HepG2 (cell line): ENCODE data around the gene SEMA5B. TPM values are rescaled to one million over a fixed set of nuclear protein-coding genes. Genes with fewer than 3 reads are reported as not detected.

Experiments used
- ATAC-seq: fragments of 200-7000 bp; cut with Tn5 transposase; 3 replicates; pipeline ENCODE4 v1.9.1; 2020; ENCODE audit warnings: mild to moderate bottlenecking, moderate library complexity
- BruUV-seq: library from RNA; stranded (reverse); fragments of 400-500 nt; replicated peaks from 2 replicates; lab custom pipeline; 2021; lab: Mats Ljungman, UMichigan
- CTCF ChIA-PET: fragments of 300-600 bp; formaldehyde crosslinking; extraction: SDS; loops from one replicate; lab custom pipeline; 2021; ENCODE audit warnings: low total read pairs, inconsistent platforms, low intra/inter-chr PET ratio; lab: Yijun Ruan, JAX
- POLR2A ChIA-PET: fragments of 350-600 bp; sonication (Branson Sonifier 250); formaldehyde crosslinking; loops from one replicate; lab custom pipeline; 2020; ENCODE audit warnings: antibody characterized with exemption, inconsistent platforms; lab: Yijun Ruan, JAX
- DNase-seq: peaks from one replicate; pipeline ENCODE4 v3.0.0-alpha.2; 2015; ENCODE audit warnings: low spot score
- FAIRE-seq: peaks from 3 replicates; lab custom pipeline; 2011; peaks lifted over from hg19 to GRCh38; lab: Jason Lieb, UNC
- H2AFZ ChIP-seq: one replicate; pipeline ENCODE4 v1.6.1; 2011; ENCODE audit warnings: low read length, inconsistent platforms
- H3K27ac ChIP-seq: fragments of 300-600 bp; 3 replicates; pipeline ENCODE4 v1.8.0; 2011; ENCODE audit warnings: mixed run types, mild to moderate bottlenecking, mixed read lengths, low read length, inconsistent platforms; ENCODE audit not compliant: insufficient read depth; ENCODE audit errors: extremely low read length
- H3K27me3 ChIP-seq, 2 experiments: fragments of 200-600 bp in 1 of 2; 2 replicates in 1 of 2; 3 replicates in 1 of 2; pipeline versions ENCODE4 v1.6.0 to v1.8.0; 2011; ENCODE audit warnings: low read length in 2 of 2, mild to moderate bottlenecking in 2 of 2, moderate library complexity in 2 of 2, inconsistent platforms in 1 of 2; ENCODE audit not compliant: insufficient read depth in 2 of 2, control insufficient read depth in 1 of 2
- H3K36me3 ChIP-seq, 2 experiments: fragments of 200-600 bp in 1 of 2; replicated peaks in 1 of 2; 2 replicates in 1 of 2; 3 replicates in 1 of 2; pipeline versions ENCODE4 v1.5.1 to v1.8.0; 2011; ENCODE audit warnings: low read length in 2 of 2, inconsistent platforms in 1 of 2; ENCODE audit not compliant: insufficient read depth in 2 of 2, control insufficient read depth in 1 of 2
- H3K4me1 ChIP-seq: 2 replicates; pipeline ENCODE4 v1.5.1; 2012; ENCODE audit warnings: low read length, inconsistent platforms; ENCODE audit not compliant: insufficient read depth
- H3K4me2 ChIP-seq: 2 replicates; pipeline ENCODE4 v1.6.0; 2011; ENCODE audit warnings: low read depth, low read length, inconsistent platforms
- H3K4me3 ChIP-seq, 3 experiments: fragments of 200-600 bp in 1 of 3; sonication (generic), shearing (Covaris generic) in 1 of 3; replicated peaks in 1 of 3; 2 replicates each; pipeline ENCODE4 v1.5.1; 2011 to 2016; ENCODE audit warnings: low read length in 3 of 3, inconsistent platforms in 2 of 3, low read depth in 2 of 3, mild to moderate bottlenecking in 2 of 3, control low read depth in 1 of 3, mixed read lengths in 1 of 3; ENCODE audit not compliant: insufficient read depth in 1 of 3
- H3K79me2 ChIP-seq: one replicate; pipeline ENCODE4 v1.6.1; 2011; ENCODE audit warnings: low read length, inconsistent platforms; ENCODE audit not compliant: insufficient read depth
- H3K9ac ChIP-seq: 2 replicates; pipeline ENCODE4 v1.6.0; 2011; ENCODE audit warnings: mild to moderate bottlenecking, low read depth, low read length, inconsistent platforms; ENCODE audit not compliant: insufficient read depth
- H3K9me3 ChIP-seq: 2 replicates; pipeline ENCODE4 v1.5.1; 2012; ENCODE audit warnings: mild to moderate bottlenecking, low read length
- H4K20me1 ChIP-seq: 2 replicates; pipeline ENCODE4 v1.6.0; 2011; ENCODE audit warnings: inconsistent platforms, mild to moderate bottlenecking, low read length, moderate library complexity; ENCODE audit not compliant: insufficient read depth
- BCL3 ChIP-seq: sonication (generic); formaldehyde crosslinking; IDR thresholded peaks from 2 replicates; pipeline ENCODE4 v1.5.1; 2020; ENCODE audit warnings: mild to moderate bottlenecking, missing genetic modification reagents, moderate library complexity
- DMAP1 ChIP-seq: IDR thresholded peaks from 2 replicates; pipeline ENCODE4 v1.6.1; 2016
- ELF4 ChIP-seq: sonication (generic); formaldehyde crosslinking; IDR thresholded peaks from 2 replicates; pipeline ENCODE4 v1.5.0; 2020; ENCODE audit warnings: missing genetic modification reagents, mild to moderate bottlenecking, moderate library complexity, borderline replicate concordance
- HES4 ChIP-seq: sonication (generic); formaldehyde crosslinking; IDR thresholded peaks from 2 replicates; pipeline ENCODE4 v1.9.0; 2021; ENCODE audit warnings: mild to moderate bottlenecking, missing genetic modification reagents, borderline replicate concordance
- HNF4A ChIP-seq: sonication (generic); formaldehyde crosslinking; IDR thresholded peaks from 2 replicates; pipeline ENCODE4 v1.4.0; 2020; ENCODE audit warnings: missing genetic modification reagents
- HNRNPH1 ChIP-seq: fragments of 200-400 bp; formaldehyde crosslinking; optimal IDR thresholded peaks from 2 replicates; pipeline ENCODE3; 2017; ENCODE audit warnings: mild to moderate bottlenecking, low read depth, low read length
- MLLT10 ChIP-seq: sonication (generic); formaldehyde crosslinking; IDR thresholded peaks from 2 replicates; pipeline ENCODE4 v1.4.0; 2020; ENCODE audit warnings: missing genetic modification reagents
- MTF2 ChIP-seq: sonication (generic); formaldehyde crosslinking; IDR thresholded peaks from 2 replicates; pipeline ENCODE4 v1.5.0; 2020; ENCODE audit warnings: missing genetic modification reagents, borderline replicate concordance
- NR2F6 ChIP-seq, 2 experiments: IDR thresholded peaks; 2 replicates each; pipeline ENCODE4 v1.6.1; 2016; ENCODE audit warnings: antibody characterized with exemption in 1 of 2, mild to moderate bottlenecking in 1 of 2
- PHB2 ChIP-seq: fragments of 450-650 bp; IDR thresholded peaks from 2 replicates; pipeline ENCODE4 v1.6.1; 2018; ENCODE audit not compliant: partially characterized antibody
- ZNF18 ChIP-seq: sonication (generic); formaldehyde crosslinking; IDR thresholded peaks from 2 replicates; pipeline ENCODE4 v1.8.0; 2022; ENCODE audit warnings: mild to moderate bottlenecking, missing genetic modification reagents; ENCODE audit not compliant: insufficient replicate concordance
- ZNF282 ChIP-seq: fragments of 450-650 bp; IDR thresholded peaks from 2 replicates; pipeline ENCODE4 v1.6.1; 2018; ENCODE audit not compliant: partially characterized antibody
- WGBS: methylation state at CpG from one replicate; pipeline ENCODE4 v1.1.6; 2017; ENCODE audit warnings: low lambda C conversion rate; 5-methylcytosine and 5-hydroxymethylcytosine counted together
- in situ Hi-C: cut with HindIII; loops from 2 replicates; pipeline ENCODE4 v1.10.0; 2017; ENCODE audit warnings: low pct_unique_long_range_greater_than_20kb; ENCODE audit not compliant: extremely low pct_ligation_motif_present
- intact Hi-C: fragments of 100-400 bp; cut with micrococcal nuclease; formaldehyde crosslinking; loops from one replicate; pipeline ENCODE4 v1.10.0; 2022; ENCODE audit not compliant: unreplicated experiment
- polyA plus RNA-seq, 8 experiments: library from polyadenylated mRNA; depleted of rRNA in 3 of 8; stranded (reverse) in 7 of 8; unstranded in 1 of 8; fragments of >200 nt; fragmentation: Illumina TruSeq in 4 of 8; extraction: Trizol in 4 of 8; gene quantifications; 2 replicates each; pipeline versions ENCODE4 v1.2.1 to v1.2.3, GENCODE V29; 2011 to 2016; ENCODE audit warnings: low read depth in 4 of 8, missing spikeins in 1 of 8, mixed read lengths in 1 of 8; ENCODE audit not compliant: insufficient read depth in 1 of 8
- total RNA-seq, 5 experiments: library from RNA; depleted of rRNA; stranded (reverse); fragments of >200 nt; fragmentation: Illumina TruSeq; extraction: Trizol; gene quantifications; 2 replicates each; pipeline ENCODE4 v1.2.3, GENCODE V29; 2016; ENCODE audit warnings: low read depth in 1 of 5
- TF ChIP-seq, protein P1 (sequence below): sonication (generic); formaldehyde crosslinking; conservative IDR thresholded peaks from 2 replicates; pipeline ENCODE4 v1.4.0; 2020; ENCODE audit warnings: mild to moderate bottlenecking, missing genetic modification reagents, moderate library complexity

Gene SEMA5B
- total and polyA plus RNA-seq, 2 of the 13 experiments (the other 11 are each of a cell fraction or from before 2014, with no cell fraction given): not detected

DNA sequence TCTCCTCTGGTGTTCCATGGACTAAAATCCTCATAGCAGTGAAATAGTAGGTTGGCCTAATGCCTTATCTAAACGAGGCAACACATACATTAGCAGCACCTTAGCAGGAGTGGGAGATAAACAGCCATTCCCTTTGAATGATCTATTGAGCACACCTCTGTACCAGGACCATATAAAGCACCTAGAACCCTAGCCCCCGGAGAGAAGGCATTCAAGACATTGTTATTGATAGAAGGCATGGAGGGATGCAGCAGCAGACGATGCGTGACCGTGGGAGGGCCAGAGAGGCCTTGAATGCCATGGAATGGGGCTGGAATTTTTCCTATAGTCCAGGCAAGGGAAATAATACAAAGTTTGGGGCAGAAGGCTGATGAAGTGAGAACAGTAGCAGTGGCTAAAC is 6.6 kb upstream of the SEMA5B start:
- H3K4me1 ChIP-seq: peaks cover 11% of the 10 kb centered on the region
- FAIRE-seq: no peak

GRCh38 chr3:123032057-123032456 is 4.5 kb upstream of the SEMA5B start:
- H3K27me3 ChIP-seq: peaks cover 1 to 28% of the 10 kb centered on the region in 2 experiments; a peak in 3 of 5 replicates
- TF ChIP-seq BCL3 (CRISPR knock-in tag): no peak
- TF ChIP-seq ZNF282: no peak
- TF ChIP-seq ELF4: no peak
- TF ChIP-seq ZNF18 (CRISPR knock-in tag): no peak
- TF ChIP-seq, protein P1, sequence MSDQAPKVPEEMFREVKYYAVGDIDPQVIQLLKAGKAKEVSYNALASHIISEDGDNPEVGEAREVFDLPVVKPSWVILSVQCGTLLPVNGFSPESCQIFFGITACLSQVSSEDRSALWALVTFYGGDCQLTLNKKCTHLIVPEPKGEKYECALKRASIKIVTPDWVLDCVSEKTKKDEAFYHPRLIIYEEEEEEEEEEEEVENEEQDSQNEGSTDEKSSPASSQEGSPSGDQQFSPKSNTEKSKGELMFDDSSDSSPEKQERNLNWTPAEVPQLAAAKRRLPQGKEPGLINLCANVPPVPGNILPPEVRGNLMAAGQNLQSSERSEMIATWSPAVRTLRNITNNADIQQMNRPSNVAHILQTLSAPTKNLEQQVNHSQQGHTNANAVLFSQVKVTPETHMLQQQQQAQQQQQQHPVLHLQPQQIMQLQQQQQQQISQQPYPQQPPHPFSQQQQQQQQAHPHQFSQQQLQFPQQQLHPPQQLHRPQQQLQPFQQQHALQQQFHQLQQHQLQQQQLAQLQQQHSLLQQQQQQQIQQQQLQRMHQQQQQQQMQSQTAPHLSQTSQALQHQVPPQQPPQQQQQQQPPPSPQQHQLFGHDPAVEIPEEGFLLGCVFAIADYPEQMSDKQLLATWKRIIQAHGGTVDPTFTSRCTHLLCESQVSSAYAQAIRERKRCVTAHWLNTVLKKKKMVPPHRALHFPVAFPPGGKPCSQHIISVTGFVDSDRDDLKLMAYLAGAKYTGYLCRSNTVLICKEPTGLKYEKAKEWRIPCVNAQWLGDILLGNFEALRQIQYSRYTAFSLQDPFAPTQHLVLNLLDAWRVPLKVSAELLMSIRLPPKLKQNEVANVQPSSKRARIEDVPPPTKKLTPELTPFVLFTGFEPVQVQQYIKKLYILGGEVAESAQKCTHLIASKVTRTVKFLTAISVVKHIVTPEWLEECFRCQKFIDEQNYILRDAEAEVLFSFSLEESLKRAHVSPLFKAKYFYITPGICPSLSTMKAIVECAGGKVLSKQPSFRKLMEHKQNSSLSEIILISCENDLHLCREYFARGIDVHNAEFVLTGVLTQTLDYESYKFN (CRISPR knock-in tag): no peak
- TF ChIP-seq HNRNPH1: no peak

More for the DNA sequence above, 6.6 kb upstream of the SEMA5B start:
- 35% methylated on average over 5 of the region's 5 CpGs for WGBS
- CTCF ChIA-PET: no interaction called here
- H3K9ac ChIP-seq: no peak overlapping the region
- H3K9me3 ChIP-seq: no peaks in the 10 kb centered on the region
- DNase-seq (no peak), ATAC-seq (no peak)
- no peak overlapping the region for H2AFZ ChIP-seq
- no peak overlapping the region for H3K4me3 ChIP-seq
- in situ Hi-C loops (loop anchor here (25.0 kb wide), 1 partner anchor 272 kb away; no protein-coding TSS in a partner anchor), intact Hi-C loops (loop anchor here (10.0 kb wide), 1 partner anchor 221 kb away; no protein-coding TSS in a partner anchor)
- no peak overlapping the region for H3K4me2 ChIP-seq
- H3K27me3 ChIP-seq: peaks cover 0 to 18% of the 10 kb centered on the region in 2 experiments; a peak in 3 of 5 replicates
- no peaks in the 10 kb centered on the region for H3K36me3 ChIP-seq
- POLR2A ChIA-PET: no interaction called here
- no peaks in the 10 kb centered on the region for H3K79me2 ChIP-seq
- H4K20me1 ChIP-seq: no peaks in the 10 kb centered on the region
- no peak for TF ChIP-seq DMAP1 (CRISPR knock-in tag)
- no peak for TF ChIP-seq HNF4A (CRISPR knock-in tag)
- no peak for TF ChIP-seq NR2F6 (IDR thresholded peaks at IDR 0.05)
- no peak for TF ChIP-seq NR2F6 (CRISPR knock-in tag; IDR thresholded peaks at IDR 0.05)
- TF ChIP-seq MLLT10 (CRISPR knock-in tag): no peak
- no peak for TF ChIP-seq PHB2
- TF ChIP-seq HES4 (CRISPR knock-in tag): no peak
- no peak for TF ChIP-seq MTF2 (CRISPR knock-in tag)
- H3K27ac ChIP-seq: no peak overlapping the region
- BruUV-seq: no TSS peak

More at GRCh38 chr3:123032057-123032456, 4.5 kb upstream of the SEMA5B start:
- Histone ChIP-seq H3K36me3 (no peaks in the 10 kb centered on the region), H3K9ac (no peak overlapping the region), H4K20me1 (no peaks in the 10 kb centered on the region), H3K4me3 (no peak overlapping the region), H3K27ac (no peak overlapping the region), H3K4me2 (no peak overlapping the region), H2AFZ (no peak overlapping the region), H3K79me2 (no peaks in the 10 kb centered on the region), H3K9me3 (no peaks in the 10 kb centered on the region), H3K4me1 (peaks cover 25% of the 10 kb centered on the region)
- intact Hi-C loops (loop anchor here (10.0 kb wide), 1 partner anchor 223 kb away; no protein-coding TSS in a partner anchor), in situ Hi-C loops (loop anchor here (25.0 kb wide), 1 partner anchor 270 kb away; no protein-coding TSS in a partner anchor)
- ChIA-PET CTCF (no interaction called here), POLR2A (no interaction called here)
- DNase-seq: no peak
- no TSS peak for BruUV-seq
- FAIRE-seq: no peak
- 28% methylated on average over 3 of the region's 3 CpGs for WGBS
- no peak for ATAC-seq
